ENCODE data around the gene DNAJC1.

The DNAJC1 gene

DNA sequence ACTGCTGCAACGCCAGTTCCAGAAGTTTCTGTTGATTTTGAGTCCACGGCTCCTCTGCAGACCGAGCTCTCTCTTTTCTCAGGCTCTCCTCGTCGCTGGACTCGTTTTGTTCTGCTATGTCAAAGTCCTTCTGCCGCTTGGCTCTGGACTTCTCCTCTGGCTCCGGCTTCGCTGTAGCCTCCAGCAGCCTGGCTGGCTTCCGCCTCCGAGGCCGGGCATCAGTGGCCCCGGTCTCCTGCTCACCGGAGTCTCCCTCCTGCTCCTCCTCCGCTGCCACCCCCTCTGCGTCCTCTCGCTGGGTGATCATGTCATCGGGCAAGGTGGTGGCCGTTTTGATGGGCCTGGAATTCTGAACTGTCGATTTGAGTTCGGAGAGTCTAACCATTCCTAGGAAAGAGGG lies 244.3 kb downstream of the DNAJC1 start:
- H3K27me3 ChIP-seq (ENCODE audit: insufficient read depth, low read length), result no peaks in the 10 kb centered on the region
- H3K9me3 ChIP-seq (ENCODE audit: insufficient read depth, low read depth, low read length), result no peaks in the 10 kb centered on the region
- no peak overlapping the region for H4K12ac ChIP-seq (ENCODE audit: low read depth, low read length)
- no CpG with 5 or more reads among the region's 21 CpGs for WGBS (ENCODE audit: extremely low coverage, insufficient coverage, insufficient read length)
- no peak overlapping the region for H3K27ac ChIP-seq (ENCODE audit: low read depth, low read length)
- H4K91ac ChIP-seq (ENCODE audit: low read depth, low read length), result no peak overlapping the region
- DNase-seq, result no peak
- H3K18ac ChIP-seq (ENCODE audit: low read length), result no peak overlapping the region
- H2BK120ac ChIP-seq (ENCODE audit: insufficient read depth, low read length, poor library complexity), result no peak overlapping the region
- H3K4me2 ChIP-seq (ENCODE audit: low read length), result no peak overlapping the region
- no peak overlapping the region for H2BK12ac ChIP-seq (ENCODE audit: low read length)
- H3K14ac ChIP-seq (ENCODE audit: low read length), result no peak overlapping the region
- H3K36me3 ChIP-seq (ENCODE audit: control insufficient read depth in 1 of 2, insufficient read depth in 2 of 2, low read length in 2 of 2), result peaks cover 17 to 19% of the 10 kb centered on the region in 2 experiments
- no peak overlapping the region for H2BK5ac ChIP-seq (ENCODE audit: low read depth, low read length, poor library complexity)
- H3K23ac ChIP-seq (ENCODE audit: low read length), result no peak overlapping the region
- H2AK5ac ChIP-seq (ENCODE audit: low read length), result no peak overlapping the region
- H3K79me2 ChIP-seq (ENCODE audit: control insufficient read depth, insufficient read depth, low read length, poor library complexity), result no peaks in the 10 kb centered on the region
- no peak overlapping the region for H2AFZ ChIP-seq (ENCODE audit: insufficient read depth, low read length, poor library complexity)
- no peak overlapping the region for H3K4me3 ChIP-seq (ENCODE audit: low read depth, low read length)
- peaks cover 10 to 15% of the 10 kb centered on the region in 2 experiments for H3K4me1 ChIP-seq (ENCODE audit: control insufficient read depth in 1 of 2, insufficient read depth in 2 of 2, low read length in 2 of 2)
- H3K79me1 ChIP-seq (ENCODE audit: low read length), result peaks cover 5% of the 10 kb centered on the region
- H4K8ac ChIP-seq (ENCODE audit: low read depth, low read length), result no peak overlapping the region
- H3K4ac ChIP-seq (ENCODE audit: low read depth, low read length), result no peak overlapping the region
- H3K9ac ChIP-seq (ENCODE audit: low read length), result no peak overlapping the region

DNA sequence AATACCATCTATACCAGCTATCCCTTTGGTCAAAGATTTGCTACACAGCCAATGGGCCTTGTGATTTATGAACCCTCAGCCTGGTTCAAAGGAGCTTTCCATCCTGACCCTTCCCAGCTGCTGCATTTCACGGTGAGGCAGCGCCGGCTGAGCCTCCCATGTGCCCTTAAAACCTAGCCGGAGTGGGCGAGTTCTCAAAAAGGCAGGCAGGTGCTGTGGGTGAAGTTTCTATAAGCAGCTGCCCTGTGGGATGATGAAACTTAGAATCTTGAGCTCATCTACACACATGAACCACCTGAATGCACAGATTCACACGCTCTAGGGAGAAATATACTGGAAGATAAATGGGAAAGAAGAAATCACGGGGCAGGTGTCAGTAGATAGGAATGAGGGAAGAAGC lies 244.8 kb downstream of the DNAJC1 start:
- Histone ChIP-seq H3K79me1 (ENCODE audit: low read length) (peaks cover 5% of the 10 kb centered on the region), H4K8ac (ENCODE audit: low read depth, low read length) (no peak overlapping the region), H3K18ac (ENCODE audit: low read length) (no peak overlapping the region), H2AFZ (ENCODE audit: insufficient read depth, low read length, poor library complexity) (no peak overlapping the region), H3K27ac (ENCODE audit: low read depth, low read length) (no peak overlapping the region), H4K91ac (ENCODE audit: low read depth, low read length) (no peak overlapping the region), H2BK5ac (ENCODE audit: low read depth, low read length, poor library complexity) (no peak overlapping the region), H3K14ac (ENCODE audit: low read length) (no peak overlapping the region), H3K9me3 (ENCODE audit: insufficient read depth, low read depth, low read length) (no peaks in the 10 kb centered on the region), H2AK5ac (ENCODE audit: low read length) (no peak overlapping the region), H3K4me2 (ENCODE audit: low read length) (no peak overlapping the region), H2BK120ac (ENCODE audit: insufficient read depth, low read length, poor library complexity) (no peak overlapping the region), H3K9ac (ENCODE audit: low read length) (no peak overlapping the region), H3K4me1 (ENCODE audit: control insufficient read depth in 1 of 2, insufficient read depth in 2 of 2, low read length in 2 of 2) (peaks cover 10 to 15% of the 10 kb centered on the region in 2 experiments), H3K27me3 (ENCODE audit: insufficient read depth, low read length) (no peaks in the 10 kb centered on the region), H3K4ac (ENCODE audit: low read depth, low read length) (no peak overlapping the region), H4K12ac (ENCODE audit: low read depth, low read length) (no peak overlapping the region), H3K23ac (ENCODE audit: low read length) (no peak overlapping the region), H3K4me3 (ENCODE audit: low read depth, low read length) (no peak overlapping the region), H3K79me2 (ENCODE audit: control insufficient read depth, insufficient read depth, low read length, poor library complexity) (no peaks in the 10 kb centered on the region), H2BK12ac (ENCODE audit: low read length) (no peak overlapping the region), H3K36me3 (ENCODE audit: control insufficient read depth in 1 of 2, insufficient read depth in 2 of 2, low read length in 2 of 2) (peaks cover 18 to 19% of the 10 kb centered on the region in 2 experiments)
- no CpG with 5 or more reads among the region's 7 CpGs for WGBS (ENCODE audit: extremely low coverage, insufficient coverage, insufficient read length)
- no peak for DNase-seq

DNA sequence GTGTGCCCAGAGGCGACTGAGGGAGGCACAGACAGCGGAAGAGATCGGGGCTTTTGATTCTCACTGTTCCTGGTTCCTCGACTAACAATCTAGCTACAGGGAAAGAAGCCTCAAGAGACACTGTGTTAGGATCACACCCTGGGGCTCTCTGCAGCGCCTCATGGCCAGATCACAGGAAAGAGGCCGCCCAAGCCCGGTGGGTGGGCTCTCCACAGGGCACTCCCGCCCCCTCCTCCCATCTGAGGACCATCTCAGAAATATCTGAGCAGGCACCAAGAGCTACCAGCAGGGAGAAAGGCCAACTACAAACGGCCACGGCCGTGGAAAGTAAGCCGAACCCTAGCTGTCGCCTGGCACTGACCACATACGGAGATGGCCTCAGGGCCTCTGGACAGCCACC lies 245.3 kb downstream of the DNAJC1 start:
- Histone ChIP-seq H4K12ac (ENCODE audit: low read depth, low read length) (no peak overlapping the region), H3K4me1 (ENCODE audit: control insufficient read depth in 1 of 2, insufficient read depth in 2 of 2, low read length in 2 of 2) (peaks cover 10 to 15% of the 10 kb centered on the region in 2 experiments), H2AFZ (ENCODE audit: insufficient read depth, low read length, poor library complexity) (no peak overlapping the region), H2BK5ac (ENCODE audit: low read depth, low read length, poor library complexity) (no peak overlapping the region), H2BK120ac (ENCODE audit: insufficient read depth, low read length, poor library complexity) (no peak overlapping the region), H3K23ac (ENCODE audit: low read length) (no peak overlapping the region), H3K36me3 (ENCODE audit: control insufficient read depth in 1 of 2, insufficient read depth in 2 of 2, low read length in 2 of 2) (peaks cover 18% of the 10 kb centered on the region in 2 experiments), H3K18ac (ENCODE audit: low read length) (no peak overlapping the region), H3K4ac (ENCODE audit: low read depth, low read length) (no peak overlapping the region), H2AK5ac (ENCODE audit: low read length) (no peak overlapping the region), H3K9ac (ENCODE audit: low read length) (no peak overlapping the region), H3K27ac (ENCODE audit: low read depth, low read length) (no peak overlapping the region), H3K79me2 (ENCODE audit: control insufficient read depth, insufficient read depth, low read length, poor library complexity) (no peaks in the 10 kb centered on the region), H4K91ac (ENCODE audit: low read depth, low read length) (no peak overlapping the region), H3K4me3 (ENCODE audit: low read depth, low read length) (no peak overlapping the region), H3K79me1 (ENCODE audit: low read length) (peaks cover 5% of the 10 kb centered on the region), H3K4me2 (ENCODE audit: low read length) (no peak overlapping the region), H3K14ac (ENCODE audit: low read length) (no peak overlapping the region), H3K9me3 (ENCODE audit: insufficient read depth, low read depth, low read length) (no peaks in the 10 kb centered on the region), H3K27me3 (ENCODE audit: insufficient read depth, low read length) (no peaks in the 10 kb centered on the region), H2BK12ac (ENCODE audit: low read length) (no peak overlapping the region), H4K8ac (ENCODE audit: low read depth, low read length) (no peak overlapping the region)
- no peak for DNase-seq
- no CpG with 5 or more reads among the region's 14 CpGs for WGBS (ENCODE audit: extremely low coverage, insufficient coverage, insufficient read length)

DNA sequence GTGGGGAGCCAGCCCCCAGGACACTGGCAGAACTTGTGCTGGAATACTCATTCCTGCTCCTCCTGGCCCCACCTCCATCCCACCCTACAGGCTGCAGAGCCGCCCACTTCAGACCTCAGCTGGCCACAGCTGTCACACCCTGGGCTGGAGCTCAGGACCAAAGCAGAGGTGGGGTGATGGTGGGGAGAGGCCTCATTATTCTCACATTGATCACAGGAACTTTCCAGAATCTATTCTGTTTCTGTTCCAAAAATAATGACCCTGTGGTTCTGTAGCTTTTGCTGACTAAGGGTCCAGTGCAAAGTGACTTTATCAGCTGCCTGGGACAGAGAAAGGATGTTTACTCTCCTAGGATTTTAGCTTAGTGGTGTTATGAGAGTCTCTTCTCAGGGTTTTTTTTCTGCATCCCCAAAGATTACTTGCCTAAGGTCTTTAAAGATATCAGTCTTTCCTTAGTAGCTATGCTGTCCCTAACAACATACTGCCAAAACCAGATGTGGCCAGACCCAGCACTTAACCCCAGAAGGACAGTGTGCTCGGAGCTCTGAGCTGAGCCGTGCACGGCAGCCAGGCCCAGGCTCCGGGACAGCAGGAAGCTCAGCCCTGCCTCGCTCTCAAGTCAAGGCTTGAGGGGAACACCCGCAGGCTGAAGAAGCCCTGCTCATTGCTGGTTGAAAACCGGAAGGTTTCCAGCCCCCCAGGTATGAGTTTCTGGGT lies 246.2 kb downstream of the DNAJC1 start:
- Histone ChIP-seq H3K23ac (ENCODE audit: low read length) (no peak overlapping the region), H2BK12ac (ENCODE audit: low read length) (peak overlapping the region; percentile 22), H4K12ac (ENCODE audit: low read depth, low read length) (peak overlapping the region; percentile 16), H3K4me1 (ENCODE audit: control insufficient read depth in 1 of 2, insufficient read depth in 2 of 2, low read length in 2 of 2) (peaks cover 11 to 21% of the 10 kb centered on the region in 2 experiments), H3K27me3 (ENCODE audit: insufficient read depth, low read length) (no peaks in the 10 kb centered on the region), H3K9ac (ENCODE audit: low read length) (no peak overlapping the region), H2BK120ac (ENCODE audit: insufficient read depth, low read length, poor library complexity) (no peak overlapping the region), H3K4me2 (ENCODE audit: low read length) (peak overlapping the region; percentile 2), H3K18ac (ENCODE audit: low read length) (peak overlapping the region; percentile 33), H2AFZ (ENCODE audit: insufficient read depth, low read length, poor library complexity) (no peak overlapping the region), H3K9me3 (ENCODE audit: insufficient read depth, low read depth, low read length) (no peaks in the 10 kb centered on the region), H4K8ac (ENCODE audit: low read depth, low read length) (peak overlapping the region; percentile 2), H3K4ac (ENCODE audit: low read depth, low read length) (peak overlapping the region; percentile 17), H3K79me1 (ENCODE audit: low read length) (peaks cover 5% of the 10 kb centered on the region), H4K91ac (ENCODE audit: low read depth, low read length) (peak overlapping the region; percentile 57), H3K27ac (ENCODE audit: low read depth, low read length) (peak overlapping the region; percentile 35), H3K79me2 (ENCODE audit: control insufficient read depth, insufficient read depth, low read length, poor library complexity) (no peaks in the 10 kb centered on the region), H3K4me3 (ENCODE audit: low read depth, low read length) (no peak overlapping the region), H3K14ac (ENCODE audit: low read length) (no peak overlapping the region), H2BK5ac (ENCODE audit: low read depth, low read length, poor library complexity) (peak overlapping the region; percentile 25), H2AK5ac (ENCODE audit: low read length) (no peak overlapping the region), H3K36me3 (ENCODE audit: control insufficient read depth in 1 of 2, insufficient read depth in 2 of 2, low read length in 2 of 2) (peaks cover 18 to 22% of the 10 kb centered on the region in 2 experiments)
- no CpG with 5 or more reads among the region's 8 CpGs for WGBS (ENCODE audit: extremely low coverage, insufficient coverage, insufficient read length)
- no peak for DNase-seq
